HS-5 (cell line): ENCODE results near the gene NCAM1.

Experiments used
- DNase-seq: peaks from one replicate; pipeline ENCODE4 v3.0.0-alpha.2; 2012; ENCODE audit warnings: low read depth

NCAM1 gene

DNA sequence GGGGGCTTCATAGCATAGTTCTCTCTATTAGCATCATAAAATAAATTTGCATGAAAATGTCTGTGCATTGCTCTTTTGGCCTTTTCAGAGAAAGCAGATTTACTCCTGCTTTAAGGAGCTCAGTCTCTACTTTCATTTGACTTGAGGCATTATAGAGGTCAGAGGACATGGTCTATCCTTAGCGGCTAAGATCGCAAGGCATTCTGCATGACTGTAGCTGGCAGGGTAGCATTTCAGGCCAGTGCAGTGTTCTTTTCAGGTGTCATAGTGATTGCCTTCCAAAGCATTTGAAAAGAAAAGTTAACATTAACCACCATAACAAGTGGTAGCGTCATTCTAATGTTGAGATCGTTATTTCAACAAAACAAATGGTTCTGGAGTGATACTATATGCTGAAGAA lies 126.5 kb downstream of the NCAM1 start:
- no peak for DNase-seq

DNA sequence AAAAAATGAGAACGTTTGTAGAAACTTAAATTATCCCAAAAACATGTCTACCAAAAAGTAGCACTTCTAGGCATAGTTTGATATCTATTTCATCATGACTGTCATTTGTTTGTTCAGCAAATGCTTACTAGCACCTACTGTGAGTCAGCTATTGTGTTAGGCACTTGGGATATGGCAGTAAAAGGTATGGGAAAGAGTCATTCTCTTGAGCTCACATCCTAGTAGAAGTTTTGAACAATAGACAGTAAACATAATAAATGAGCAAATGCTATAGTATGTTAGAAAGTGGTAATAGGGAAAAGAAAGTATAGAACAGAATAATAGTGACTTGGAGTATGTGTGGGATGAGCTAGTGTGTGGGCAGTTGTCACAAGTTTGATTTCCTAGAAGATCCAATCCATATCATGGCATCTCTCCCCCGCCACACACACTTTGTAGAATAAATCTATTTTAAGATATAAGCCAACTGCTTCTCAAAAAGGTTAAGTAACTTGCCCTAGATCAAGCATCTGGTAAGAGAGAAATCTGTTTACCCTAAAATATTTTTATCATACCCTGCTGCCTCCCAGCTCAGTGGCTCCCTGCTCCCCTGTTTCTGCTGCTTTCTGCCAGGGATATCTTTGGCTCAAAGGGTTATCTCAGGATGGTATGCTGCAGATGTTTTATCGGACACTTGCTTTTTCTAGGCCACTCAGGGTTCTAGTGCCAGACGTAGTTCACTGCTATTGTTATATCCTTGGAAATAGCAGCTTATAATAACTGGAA lies 129.7 kb downstream of the NCAM1 start:
- DNase-seq, result no peak

- DNase-seq, result no peak
These were observed 130.2 kb downstream of the NCAM1 start for GRCh38 chr11:113091481-113091780.

DNA sequence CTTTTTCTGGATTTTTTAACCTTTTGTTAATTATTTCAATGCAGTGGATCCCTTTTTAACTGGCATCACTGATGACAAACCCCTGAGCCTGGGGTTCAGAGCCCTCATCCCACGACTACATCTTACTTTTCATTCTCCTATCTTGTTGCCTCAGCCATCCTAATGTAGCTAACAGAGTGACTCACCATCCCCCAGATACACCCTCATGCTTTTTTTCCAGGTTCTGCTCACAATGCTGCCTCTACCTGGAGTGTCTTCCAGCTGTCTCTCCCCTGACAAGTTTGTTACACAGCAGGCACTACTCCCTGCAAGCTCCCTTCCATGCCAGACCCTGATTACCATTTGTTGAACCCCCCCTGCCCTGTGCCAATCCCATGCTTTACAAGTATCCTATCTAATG lies 135.4 kb downstream of the NCAM1 start:
- no peak for DNase-seq

DNA sequence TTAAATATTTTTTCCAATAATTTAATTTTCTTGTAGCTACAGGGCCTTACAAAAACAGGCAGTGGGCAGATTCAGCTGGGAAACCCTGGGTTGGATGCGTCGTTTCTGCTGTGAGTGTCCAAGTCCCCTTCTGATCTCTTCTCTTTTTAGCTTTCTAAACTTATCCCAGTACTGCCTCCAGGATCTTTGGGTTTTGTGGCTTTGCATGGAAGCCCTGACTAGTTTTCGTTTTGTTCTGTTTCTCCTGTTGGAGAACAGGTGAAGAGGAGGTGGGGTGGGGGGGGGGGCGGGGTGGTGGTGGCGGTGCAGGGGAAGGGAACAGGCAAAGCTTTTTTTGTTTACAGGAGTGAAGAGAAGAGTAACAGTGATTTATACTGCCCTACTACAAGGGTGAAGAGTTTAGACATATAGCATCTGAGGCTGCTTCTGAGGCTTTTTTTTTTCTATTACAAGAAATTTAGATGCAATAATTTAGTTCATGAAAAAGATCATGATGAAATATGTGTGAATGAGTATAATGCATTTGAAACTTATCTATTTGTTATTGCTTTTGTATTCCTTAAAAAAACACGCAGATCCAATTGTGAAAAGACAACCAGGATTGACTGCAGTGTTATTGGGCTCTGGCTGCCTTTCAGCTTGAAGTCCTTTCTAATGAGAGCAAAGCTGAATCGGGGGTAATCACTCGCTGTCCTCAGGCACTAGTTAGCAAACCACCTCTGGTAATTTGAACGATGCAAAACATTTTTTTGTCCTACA lies 142.9 kb downstream of the NCAM1 start:
- no peak for DNase-seq

- no peak for DNase-seq
These were observed 143.6 kb downstream of the NCAM1 start for GRCh38 chr11:113104691-113105251.

GRCh38 chr11:113105592-113105991 lies 144.4 kb downstream of the NCAM1 start:
- DNase-seq, result no peak

DNA sequence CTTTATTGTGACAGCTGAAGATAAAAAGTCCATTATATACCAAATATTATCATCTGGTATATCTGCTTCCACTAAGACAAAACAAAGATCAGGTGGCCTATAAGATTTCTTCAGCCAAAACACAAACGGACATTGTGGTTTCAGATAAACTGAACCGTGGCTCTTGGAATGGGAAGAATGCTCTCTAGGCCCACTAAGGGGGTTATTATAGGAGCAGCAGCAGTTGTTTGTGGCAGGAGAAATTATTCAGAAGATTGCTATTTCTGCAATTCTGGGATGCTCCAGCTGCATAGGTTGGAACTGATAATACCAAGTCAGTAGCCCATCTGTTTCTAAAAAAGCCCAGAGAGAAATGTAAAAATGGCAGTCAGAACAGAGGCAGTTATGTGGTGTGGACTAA lies 145.3 kb downstream of the NCAM1 start:
- peak; percentile 80 for DNase-seq

GRCh38 chr11:113110046-113110445 lies 148.8 kb downstream of the NCAM1 start:
- no peak for DNase-seq

DNA sequence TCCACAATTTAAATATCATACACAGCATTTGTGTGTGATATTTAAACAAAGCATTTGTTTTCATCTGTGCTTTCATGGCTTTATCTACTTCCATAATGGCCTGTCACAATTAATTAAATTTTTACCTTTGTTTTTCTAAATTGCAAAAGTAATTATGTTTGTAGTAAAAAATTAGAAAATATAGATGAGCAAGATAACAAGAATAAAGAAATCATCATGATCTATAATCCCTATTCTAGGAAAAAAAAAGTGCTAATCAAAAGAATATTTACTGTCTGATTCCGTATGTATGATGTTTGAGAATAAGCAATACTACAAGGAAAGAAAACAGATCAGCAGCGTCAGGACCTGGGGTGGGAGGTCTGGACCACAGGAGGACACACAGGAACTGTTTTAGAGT lies 149.9 kb downstream of the NCAM1 start:
- DNase-seq, result no peak

- DNase-seq, result no peak
These were observed 151.1 kb downstream of the NCAM1 start for GRCh38 chr11:113112307-113112706.

- DNase-seq, result no peak
These were observed 152.8 kb downstream of the NCAM1 start for GRCh38 chr11:113113801-113114704.

GRCh38 chr11:113114705-113115027 lies 153.4 kb downstream of the NCAM1 start:
- DNase-seq, result no peak

GRCh38 chr11:113118104-113118503 lies 156.9 kb downstream of the NCAM1 start:
- DNase-seq, result no peak

GRCh38 chr11:113119074-113119473 lies 157.9 kb downstream of the NCAM1 start:
- DNase-seq, result no peak

- DNase-seq, result no peak
These were observed 158.9 kb downstream of the NCAM1 start for GRCh38 chr11:113119966-113120736.

DNA sequence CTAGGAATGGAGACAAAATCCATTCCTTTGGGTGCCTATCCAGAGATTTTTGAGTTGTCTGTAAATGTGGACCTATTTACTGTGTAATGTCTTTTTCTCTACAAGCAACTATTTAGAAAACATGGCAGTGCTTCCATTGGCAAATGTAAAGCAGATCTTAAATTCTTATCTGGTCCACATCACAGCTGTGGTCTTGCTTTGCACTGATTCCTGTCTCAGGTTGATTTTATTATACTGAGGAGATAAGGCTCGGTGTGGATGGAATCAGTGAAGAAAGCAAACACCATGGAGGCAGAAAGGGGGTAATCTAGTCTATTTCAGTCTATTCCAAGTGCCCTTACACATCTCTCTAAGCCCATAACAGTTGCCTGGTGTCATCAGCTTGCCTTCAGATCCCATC lies 160.5 kb downstream of the NCAM1 start:
- no peak for DNase-seq

GRCh38 chr11:113124006-113124405 lies 162.8 kb downstream of the NCAM1 start:
- no peak for DNase-seq

DNA sequence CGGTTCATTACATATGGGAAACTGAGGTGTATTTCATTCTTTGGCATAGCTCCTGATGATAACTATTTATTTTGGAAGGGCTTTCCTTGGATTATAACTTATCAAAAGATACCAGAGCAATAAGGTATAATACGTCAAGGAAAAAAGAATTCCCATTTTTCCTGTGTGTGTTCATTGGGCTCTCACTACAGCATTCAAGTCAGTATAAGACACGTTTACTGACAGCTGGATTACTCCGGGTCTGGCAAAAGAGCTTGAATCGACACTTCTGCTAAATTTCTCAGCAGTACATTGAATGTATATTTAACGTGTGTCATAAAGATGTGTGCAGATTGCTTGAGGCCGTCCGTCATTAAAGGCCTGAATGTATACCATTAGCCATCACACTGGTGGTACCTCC lies 163.4 kb downstream of the NCAM1 start:
- no peak for DNase-seq

GRCh38 chr11:113129261-113129992 lies 168.2 kb downstream of the NCAM1 start:
- DNase-seq, result no peak
